GM18519 (cell line): ENCODE results near the gene SLC6A15.

Experiments used
- ATAC-seq: cut with Tn5 transposase; IDR thresholded peaks from one replicate; pipeline ENCODE4 v1.9.1; 2021; ENCODE audit warnings: mild to moderate bottlenecking, moderate library complexity; ENCODE audit not compliant: unreplicated experiment, low FRiP score

The SLC6A15 gene

DNA sequence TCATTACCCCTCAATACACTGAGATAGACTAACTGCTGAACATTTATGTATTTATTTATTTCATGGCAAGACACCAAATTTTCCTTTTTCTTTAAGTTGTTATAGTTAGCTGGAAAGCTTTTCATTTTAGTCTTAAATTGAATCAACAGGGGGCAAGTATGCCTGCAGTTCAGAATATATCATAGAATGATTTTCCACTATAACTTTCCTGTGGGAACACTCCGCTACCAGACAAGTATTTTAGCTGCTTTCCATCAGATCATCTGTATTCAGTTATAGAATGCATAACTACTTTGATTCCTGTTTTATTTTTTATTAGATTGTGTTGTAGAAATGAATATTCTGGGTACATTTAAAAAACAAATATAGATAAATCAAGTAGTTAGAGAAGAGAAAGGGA lies 102.0 kb downstream of the SLC6A15 start:
- ATAC-seq = no peak
